ENCODE measurements around the gene SOCS1.

DNA sequence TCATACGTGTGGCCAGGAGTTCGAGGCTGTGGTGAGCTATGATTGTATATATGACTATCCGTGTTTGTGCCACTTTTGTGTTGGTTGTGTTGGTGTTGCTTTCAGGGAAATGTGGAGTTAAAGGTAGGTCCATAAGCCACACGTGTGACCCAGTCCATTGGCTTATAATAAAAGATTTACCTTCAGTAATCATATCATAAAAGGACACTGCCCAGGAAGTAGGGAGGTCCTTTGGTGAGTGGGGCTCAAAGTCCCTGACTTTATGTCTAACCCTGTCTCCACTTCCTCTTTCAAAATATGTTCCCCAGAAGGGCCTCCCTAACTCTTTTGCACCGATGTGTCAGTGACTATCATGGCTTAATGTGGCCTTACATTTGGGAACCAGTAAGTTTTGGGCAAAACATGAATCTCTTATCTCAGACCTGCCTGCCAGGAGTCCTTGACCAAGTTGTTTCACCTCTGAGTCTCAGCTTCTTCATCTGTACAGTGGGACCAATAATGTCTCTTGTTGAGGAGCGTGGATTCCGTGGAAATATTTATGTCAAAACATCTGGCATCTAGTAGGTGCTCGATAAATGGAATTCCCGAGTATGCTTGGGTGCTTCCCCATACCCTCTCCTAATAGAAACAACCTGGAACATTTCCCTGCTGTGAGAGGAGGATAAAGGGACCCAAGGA is 8.3 kb upstream of the SOCS1 start:
- TF ChIP-seq, protein P1, sequence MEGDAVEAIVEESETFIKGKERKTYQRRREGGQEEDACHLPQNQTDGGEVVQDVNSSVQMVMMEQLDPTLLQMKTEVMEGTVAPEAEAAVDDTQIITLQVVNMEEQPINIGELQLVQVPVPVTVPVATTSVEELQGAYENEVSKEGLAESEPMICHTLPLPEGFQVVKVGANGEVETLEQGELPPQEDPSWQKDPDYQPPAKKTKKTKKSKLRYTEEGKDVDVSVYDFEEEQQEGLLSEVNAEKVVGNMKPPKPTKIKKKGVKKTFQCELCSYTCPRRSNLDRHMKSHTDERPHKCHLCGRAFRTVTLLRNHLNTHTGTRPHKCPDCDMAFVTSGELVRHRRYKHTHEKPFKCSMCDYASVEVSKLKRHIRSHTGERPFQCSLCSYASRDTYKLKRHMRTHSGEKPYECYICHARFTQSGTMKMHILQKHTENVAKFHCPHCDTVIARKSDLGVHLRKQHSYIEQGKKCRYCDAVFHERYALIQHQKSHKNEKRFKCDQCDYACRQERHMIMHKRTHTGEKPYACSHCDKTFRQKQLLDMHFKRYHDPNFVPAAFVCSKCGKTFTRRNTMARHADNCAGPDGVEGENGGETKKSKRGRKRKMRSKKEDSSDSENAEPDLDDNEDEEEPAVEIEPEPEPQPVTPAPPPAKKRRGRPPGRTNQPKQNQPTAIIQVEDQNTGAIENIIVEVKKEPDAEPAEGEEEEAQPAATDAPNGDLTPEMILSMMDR (IDR thresholded peaks at IDR 0.05) = no peak
- no peak for TF ChIP-seq POLR2A (IDR thresholded peaks at IDR 0.05)

All from heart left ventricle (tissue), 13 donors.